Fibroblast of pulmonary artery (primary cell): ENCODE data around the gene OSTF1.

Experiments
- DNase-seq: peaks from one replicate; pipeline ENCODE4 v3.0.0-alpha.2; 2010; ENCODE audit warnings: low read depth
- H3K4me3 ChIP-seq: replicated peaks from 2 replicates; pipeline ENCODE4 v1.5.1; 2011; ENCODE audit warnings: low read depth, mild to moderate bottlenecking, control low read depth, low read length, moderate library complexity
- CTCF ChIP-seq: IDR thresholded peaks from 2 replicates; pipeline ENCODE4 v1.5.1; 2011; ENCODE audit warnings: mild to moderate bottlenecking, control low read depth, low read length, inconsistent platforms; ENCODE audit errors: missing control alignments

OSTF1 gene

GRCh38 chr9:75051285-75051684 is 37.0 kb upstream of the OSTF1 start:
- no peak for TF ChIP-seq CTCF
- H3K4me3 ChIP-seq = no peak overlapping the region
- DNase-seq = no peak

GRCh38 chr9:75053869-75054268 is 34.4 kb upstream of the OSTF1 start:
- no peak for DNase-seq
- no peak for TF ChIP-seq CTCF

GRCh38 chr9:75054368-75055001 is 33.8 kb upstream of the OSTF1 start:
- no peak for TF ChIP-seq CTCF
- DNase-seq = peak; percentile 25
- no peak overlapping the region for H3K4me3 ChIP-seq

More at GRCh38 chr9:75053869-75054268, 34.4 kb upstream of the OSTF1 start:
- no peak overlapping the region for H3K4me3 ChIP-seq

GRCh38 chr9:75061169-75061568 is 27.1 kb upstream of the OSTF1 start:
- no peak overlapping the region for H3K4me3 ChIP-seq
- no peak for TF ChIP-seq CTCF
- no peak for DNase-seq

GRCh38 chr9:75063556-75064305 is 24.6 kb upstream of the OSTF1 start:
- no peak for DNase-seq
- H3K4me3 ChIP-seq = no peak overlapping the region
- TF ChIP-seq CTCF = no peak

- no peak for TF ChIP-seq CTCF
- H3K4me3 ChIP-seq = no peak overlapping the region
- peak; percentile 42 for DNase-seq
These were observed 23.8 kb upstream of the OSTF1 start for GRCh38 chr9:75064307-75065025.
